ENCODE measurements around the gene TJP1. TPM values are rescaled to one million over a fixed set of nuclear protein-coding genes. Genes with fewer than 3 reads are reported as not detected.

Gene TJP1
- total and polyA plus RNA-seq, 9 of the 15 experiments (the other 6 are each of a cell fraction or from before 2014, with no cell fraction given) = 9.1 to 39.3 (median 28.0) TPM

- BruUV-seq (replicated peaks) = no TSS peak
- Histone ChIP-seq H3K9me3 (replicated peaks; ENCODE audit: control insufficient read depth, insufficient read depth, low read depth, low read length) (no peaks in the 10 kb centered on the region), H3K79me2 (ENCODE audit: control insufficient read depth, insufficient read depth, low read length) (no peaks in the 10 kb centered on the region), H3K9ac (ENCODE audit: insufficient read depth in 1 of 2, low read depth in 2 of 2, low read length in 2 of 2) (peak overlapping the region in 1 of 2 experiments; percentile 52; a peak in 2 of 4 replicates), H3K4me1 (replicated peaks in 1 of 2; ENCODE audit: control insufficient read depth in 2 of 2, insufficient read depth in 2 of 2, low read length in 2 of 2) (peaks cover 14 to 24% of the 10 kb centered on the region in 2 experiments), H4K20me1 (replicated peaks; ENCODE audit: control insufficient read depth, insufficient read depth, low read length) (no peaks in the 10 kb centered on the region), H3K27me3 (ENCODE audit: control insufficient read depth in 2 of 2, insufficient read depth in 2 of 2, low read length in 2 of 2) (peaks cover 4 to 18% of the 10 kb centered on the region in 2 experiments; a peak in 3 of 5 replicates), H3K4me2 (ENCODE audit: insufficient read depth, low read length) (no peak overlapping the region), H3K36me3 (ENCODE audit: control insufficient read depth, insufficient read depth, low read length) (no peaks in the 10 kb centered on the region), H3K27ac (ENCODE audit: extremely low read depth, low read depth, low read length) (no peak overlapping the region), H3K9me1 (ENCODE audit: control insufficient read depth, insufficient read depth, low read length) (no peaks in the 10 kb centered on the region), H3K4me3 (peak overlapping the region; percentile 10; the same call in 1 of the 2 replicates), H2AFZ (ENCODE audit: low read depth, low read length) (no peak overlapping the region)
- in situ Hi-C loops (cut with MboI) = no loop called here
- TF ChIP-seq CBX8 (IDR thresholded peaks at IDR 0.05; ENCODE audit: borderline replicate concordance, extremely low read depth, low read depth, low read length, poor library complexity, severe bottlenecking) (no peak), TAF9B (IDR thresholded peaks at IDR 0.05; ENCODE audit: partially characterized antibody) (no peak), VEZF1 (CRISPR knock-in tag; IDR thresholded peaks at IDR 0.05) (peak; percentile 60), ZBTB33 (CRISPR knock-in tag; IDR thresholded peaks at IDR 0.05) (0 out of 2 replicates have a peak, but pooled peaks have one; percentile 30), HNRNPK (IDR thresholded peaks at IDR 0.05; ENCODE audit: low read depth, low read length, poor library complexity, severe bottlenecking) (peak; percentile 76), ZFX (CRISPR knock-in tag; IDR thresholded peaks at IDR 0.05) (peak; percentile 43; the same call in 1 of the 2 replicates)
- FAIRE-seq (no peak), ATAC-seq (peak; percentile 79), DNase-seq (ENCODE audit: extremely low read depth in 1 of 4, low spot score in 3 of 4) (peak; percentile 56 to 86 (median 76))
- WGBS (ENCODE audit: insufficient coverage, low coverage, missing lambda C conversion rate) = 30% methylated on average over 34 of the region's 74 CpGs
- POLR2A ChIA-PET = interaction anchor here (0.6 kb wide), 1 partner anchor 1650 kb away, joined by 3 read pairs; no protein-coding TSS in a partner anchor
- CTCF ChIA-PET (ENCODE audit: low intra/inter-chr PET ratio) = no interaction called here
- intact Hi-C loops (cut with micrococcal nuclease) = no loop called here
These were observed 147.4 kb downstream of the TJP1 start for GRCh38 chr15:29674661-29675533.
